H9 (cell line): ENCODE data around the gene ERGIC3. TPM values are rescaled to one million over a fixed set of nuclear protein-coding genes. Genes with fewer than 3 reads are reported as not detected.

Experiments used
- DNase-seq: peaks from one replicate; pipeline ENCODE4 v3.0.0-alpha.2; 2017
- H2AFZ ChIP-seq: one replicate; pipeline ENCODE4 v1.6.1; 2013; ENCODE audit warnings: mild to moderate bottlenecking, low read length, control low read depth, moderate library complexity
- H2AK5ac ChIP-seq: 2 replicates; pipeline ENCODE4 v1.6.1; 2013; ENCODE audit warnings: low read length, control low read depth, mixed read lengths; ENCODE audit not compliant: insufficient read length
- H2BK120ac ChIP-seq: one replicate; pipeline ENCODE4 v1.6.1; 2013; ENCODE audit warnings: low read depth, mild to moderate bottlenecking, low read length, control low read depth, inconsistent platforms; ENCODE audit not compliant: poor library complexity, severe bottlenecking
- H2BK12ac ChIP-seq: 2 replicates; pipeline ENCODE4 v1.6.1; 2013; ENCODE audit warnings: low read length, control low read depth, mixed read lengths, low read depth; ENCODE audit not compliant: insufficient read length
- H2BK15ac ChIP-seq: 2 replicates; pipeline ENCODE4 v1.6.1; 2013; ENCODE audit warnings: low read depth, low read length, control low read depth
- H2BK20ac ChIP-seq: one replicate; pipeline ENCODE4 v1.6.1; 2013; ENCODE audit warnings: low read depth, mild to moderate bottlenecking, low read length, control low read depth, inconsistent platforms; ENCODE audit not compliant: poor library complexity, severe bottlenecking
- H2BK5ac ChIP-seq: 2 replicates; pipeline ENCODE4 v1.6.1; 2013; ENCODE audit warnings: low read length, control low read depth, mixed read lengths; ENCODE audit not compliant: insufficient read length
- H3K14ac ChIP-seq: 2 replicates; pipeline ENCODE4 v1.6.1; 2013; ENCODE audit warnings: low read length, control low read depth; ENCODE audit not compliant: insufficient read depth
- H3K18ac ChIP-seq: 2 replicates; pipeline ENCODE4 v1.6.1; 2013; ENCODE audit warnings: low read depth, mild to moderate bottlenecking, mixed read lengths, low read length, control low read depth; ENCODE audit not compliant: insufficient read length
- H3K23ac ChIP-seq: 2 replicates; pipeline ENCODE4 v1.6.1; 2013; ENCODE audit warnings: low read length, control low read depth, mixed read lengths, low read depth; ENCODE audit not compliant: insufficient read length
- H3K23me2 ChIP-seq: 2 replicates; pipeline ENCODE4 v1.6.1; 2013; ENCODE audit warnings: low read depth, mild to moderate bottlenecking, mixed read lengths, low read length, control low read depth; ENCODE audit not compliant: insufficient read length, poor library complexity, severe bottlenecking
- H3K27ac ChIP-seq: 2 replicates; pipeline ENCODE4 v1.5.1; 2013; ENCODE audit warnings: low read length, control low read depth, mixed read lengths, low read depth; ENCODE audit not compliant: insufficient read length
- H3K27me3 ChIP-seq: 2 replicates; pipeline ENCODE4 v1.6.1; 2013; ENCODE audit warnings: low read length, control low read depth, inconsistent platforms; ENCODE audit not compliant: insufficient read depth
- H3K4ac ChIP-seq: 2 replicates; pipeline ENCODE4 v1.6.1; 2013; ENCODE audit warnings: low read depth, mild to moderate bottlenecking, control low read depth, inconsistent platforms, low read length, moderate library complexity
- H3K4me1 ChIP-seq: 2 replicates; pipeline ENCODE4 v1.6.1; 2013; ENCODE audit warnings: low read length, control low read depth, inconsistent platforms; ENCODE audit not compliant: insufficient read depth
- H3K4me2 ChIP-seq: 2 replicates; pipeline ENCODE4 v1.6.1; 2013; ENCODE audit warnings: low read length, control low read depth, mixed read lengths; ENCODE audit not compliant: insufficient read length, insufficient read depth
- H3K56ac ChIP-seq: 2 replicates; pipeline ENCODE4 v1.6.1; 2013; ENCODE audit warnings: low read depth, mild to moderate bottlenecking, mixed read lengths, low read length, control low read depth; ENCODE audit not compliant: insufficient read length
- H3K79me1 ChIP-seq: 2 replicates; pipeline ENCODE4 v1.6.1; 2013; ENCODE audit warnings: low read depth, mild to moderate bottlenecking, moderate library complexity, low read length, control low read depth, inconsistent platforms; ENCODE audit not compliant: insufficient read depth, poor library complexity, severe bottlenecking
- H3K79me2 ChIP-seq: 2 replicates; pipeline ENCODE4 v1.6.1; 2013; ENCODE audit warnings: low read length, control low read depth, inconsistent platforms; ENCODE audit not compliant: insufficient read depth
- H3K9ac ChIP-seq: 2 replicates; pipeline ENCODE4 v1.6.1; 2013; ENCODE audit warnings: low read length, control low read depth, mixed read lengths; ENCODE audit not compliant: insufficient read length; ENCODE audit errors: extremely low read depth
- H3K9me3 ChIP-seq: one replicate; pipeline ENCODE4 v1.6.1; 2013; ENCODE audit warnings: low read depth, low read length, inconsistent platforms; ENCODE audit not compliant: control insufficient read depth
- H3T11ph ChIP-seq: one replicate; pipeline ENCODE4 v1.6.1; 2013; ENCODE audit warnings: mild to moderate bottlenecking, low read length, control low read depth, inconsistent platforms
- H4K20me1 ChIP-seq: one replicate; pipeline ENCODE4 v1.6.1; 2013; ENCODE audit not compliant: control insufficient read depth, insufficient read length, insufficient read depth
- H4K5ac ChIP-seq: 2 replicates; pipeline ENCODE4 v1.6.1; 2013; ENCODE audit warnings: low read depth, mild to moderate bottlenecking, mixed read lengths, low read length, control low read depth; ENCODE audit not compliant: insufficient read length
- H4K8ac ChIP-seq: replicated peaks from 2 replicates; pipeline ENCODE4 v1.6.1; 2013; ENCODE audit warnings: low read length, control low read depth, mixed read lengths, low read depth; ENCODE audit not compliant: insufficient read length
- H4K91ac ChIP-seq: 2 replicates; pipeline ENCODE4 v1.6.1; 2013; ENCODE audit warnings: low read depth, mild to moderate bottlenecking, moderate library complexity, mixed read lengths, low read length, control low read depth; ENCODE audit not compliant: insufficient read length
- H3K27ac Mint-ChIP-seq, 3 experiments: 2 replicates in 2 of 3; 3 replicates in 1 of 3; pipeline ENCODE4 v1.8.0; 2020 to 2021; ENCODE audit warnings: mixed read lengths in 3 of 3, mild to moderate bottlenecking in 1 of 3, moderate library complexity in 1 of 3
- H3K27me3 Mint-ChIP-seq: 2 replicates; pipeline ENCODE4 v1.8.0; 2021; ENCODE audit warnings: low read depth, mild to moderate bottlenecking, moderate library complexity, mixed read lengths
- H3K36me3 Mint-ChIP-seq, 3 experiments: 2 replicates in 2 of 3; 3 replicates in 1 of 3; pipeline ENCODE4 v1.8.0; 2020 to 2021; ENCODE audit warnings: low read depth in 3 of 3, mixed read lengths in 3 of 3; ENCODE audit not compliant: insufficient read depth in 1 of 3
- H3K4me1 Mint-ChIP-seq, 2 experiments: 2 replicates each; pipeline ENCODE4 v1.8.0; 2020; ENCODE audit warnings: mixed read lengths in 2 of 2
- H3K4me3 Mint-ChIP-seq, 2 experiments: 2 replicates in 1 of 2; 3 replicates in 1 of 2; pipeline ENCODE4 v1.8.0; 2020 to 2021; ENCODE audit warnings: mild to moderate bottlenecking in 2 of 2, mixed read lengths in 2 of 2, moderate library complexity in 1 of 2
- H3K9me3 Mint-ChIP-seq, 2 experiments: 2 replicates in 1 of 2; 3 replicates in 1 of 2; pipeline ENCODE4 v1.8.0; 2020; ENCODE audit warnings: mild to moderate bottlenecking in 2 of 2, mixed read lengths in 2 of 2, moderate library complexity in 1 of 2
- WGBS: extraction: QIAGEN DNeasy Blood & Tissue Kit; methylation state at CpG from one replicate; pipeline ENCODE4 v1.1.7; 2013; ENCODE audit warnings: missing lambda C conversion rate, low lambda C conversion rate, mixed read lengths; ENCODE audit not compliant: insufficient read length; ENCODE audit errors: extremely low coverage; 5-methylcytosine and 5-hydroxymethylcytosine counted together
- total RNA-seq: library from RNA; stranded (reverse); gene quantifications from 2 replicates; pipeline ENCODE4 v1.2.1, GENCODE V29; 2021
- TF ChIP-seq, protein P1 (sequence below): fragments of 200-600 bp; sonication (generic); conservative IDR thresholded peaks from 3 replicates; pipeline ENCODE4 v1.8.0; 2021; ENCODE audit warnings: antibody characterized with exemption, mild to moderate bottlenecking

Gene ERGIC3
- total RNA-seq, 1 experiment from 2014 or later: 188 TPM

DNA sequence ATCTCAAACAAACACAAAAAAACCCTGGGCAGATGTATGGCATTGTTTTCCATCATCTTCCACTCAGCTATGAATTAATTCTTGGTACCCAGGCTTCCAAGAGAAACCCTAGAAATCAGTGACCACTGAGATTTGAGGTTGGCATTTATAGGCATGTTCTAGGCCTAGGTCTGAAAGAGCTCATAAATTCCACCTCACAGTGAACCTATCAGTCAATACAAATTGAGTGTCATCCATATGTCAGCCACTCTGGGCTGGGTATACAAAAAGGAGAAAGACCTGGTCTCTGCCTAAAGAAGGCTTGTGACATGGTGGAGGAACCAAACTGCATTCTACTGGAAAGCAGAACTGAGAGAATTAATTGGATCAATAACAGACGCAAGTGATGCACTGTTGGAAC lies 42.6 kb upstream of the ERGIC3 start:
- H4K5ac ChIP-seq: no peak overlapping the region
- no peak overlapping the region for H2AFZ ChIP-seq
- no peaks in the 10 kb centered on the region for H4K20me1 ChIP-seq
- no peaks in the 10 kb centered on the region for H3K27me3 ChIP-seq
- H4K8ac ChIP-seq: no peak overlapping the region
- H2BK120ac ChIP-seq: no peak overlapping the region
- no CpG with 5 or more reads among the region's 1 CpG for WGBS
- no peak overlapping the region for H3K27ac ChIP-seq
- H3K4me1 ChIP-seq: no peaks in the 10 kb centered on the region
- no peak overlapping the region for H2AK5ac ChIP-seq
- Mint-ChIP-seq H3K4me3 (no peak overlapping the region), H3K36me3 (peaks cover 41 to 87% (median 86%) of the 10 kb centered on the region in 3 experiments), H3K27ac (no peak overlapping the region), H3K4me1 (no peaks in the 10 kb centered on the region), H3K27me3 (no peaks in the 10 kb centered on the region), H3K9me3 (no peaks in the 10 kb centered on the region)
- H3K23me2 ChIP-seq: no peaks in the 10 kb centered on the region
- H2BK20ac ChIP-seq: no peak overlapping the region
- no peaks in the 10 kb centered on the region for H3K79me2 ChIP-seq
- no peak overlapping the region for H3K9ac ChIP-seq
- no peak overlapping the region for H3T11ph ChIP-seq
- H3K23ac ChIP-seq: no peak overlapping the region
- no peak overlapping the region for H4K91ac ChIP-seq
- no peak overlapping the region for H3K56ac ChIP-seq
- no peak overlapping the region for H3K18ac ChIP-seq
- H3K9me3 ChIP-seq: no peaks in the 10 kb centered on the region
- H2BK12ac ChIP-seq: no peak overlapping the region
- TF ChIP-seq, protein P1, sequence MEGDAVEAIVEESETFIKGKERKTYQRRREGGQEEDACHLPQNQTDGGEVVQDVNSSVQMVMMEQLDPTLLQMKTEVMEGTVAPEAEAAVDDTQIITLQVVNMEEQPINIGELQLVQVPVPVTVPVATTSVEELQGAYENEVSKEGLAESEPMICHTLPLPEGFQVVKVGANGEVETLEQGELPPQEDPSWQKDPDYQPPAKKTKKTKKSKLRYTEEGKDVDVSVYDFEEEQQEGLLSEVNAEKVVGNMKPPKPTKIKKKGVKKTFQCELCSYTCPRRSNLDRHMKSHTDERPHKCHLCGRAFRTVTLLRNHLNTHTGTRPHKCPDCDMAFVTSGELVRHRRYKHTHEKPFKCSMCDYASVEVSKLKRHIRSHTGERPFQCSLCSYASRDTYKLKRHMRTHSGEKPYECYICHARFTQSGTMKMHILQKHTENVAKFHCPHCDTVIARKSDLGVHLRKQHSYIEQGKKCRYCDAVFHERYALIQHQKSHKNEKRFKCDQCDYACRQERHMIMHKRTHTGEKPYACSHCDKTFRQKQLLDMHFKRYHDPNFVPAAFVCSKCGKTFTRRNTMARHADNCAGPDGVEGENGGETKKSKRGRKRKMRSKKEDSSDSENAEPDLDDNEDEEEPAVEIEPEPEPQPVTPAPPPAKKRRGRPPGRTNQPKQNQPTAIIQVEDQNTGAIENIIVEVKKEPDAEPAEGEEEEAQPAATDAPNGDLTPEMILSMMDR: no peak
- H2BK5ac ChIP-seq: no peak overlapping the region
- H2BK15ac ChIP-seq: no peak overlapping the region
- no peak overlapping the region for H3K4me2 ChIP-seq
- no peak overlapping the region for H3K14ac ChIP-seq
- H3K79me1 ChIP-seq: no peaks in the 10 kb centered on the region
- H3K4ac ChIP-seq: no peak overlapping the region
- no peak for DNase-seq
